Measurements from ENCODE around the gene KIF2C. TPM values are rescaled to one million over a fixed set of nuclear protein-coding genes. Genes with fewer than 3 reads are reported as not detected.

Gene KIF2C
- total RNA-seq, 3 donors from 2014 or later, result 2.7 to 15.0 (median 4.1) TPM

GRCh38 chr1:44705470-44705869, 34.2 kb upstream of the KIF2C start:
- no peaks in the 10 kb centered on the region for H3K36me3 ChIP-seq (ENCODE audit: low read depth)
- no peak for TF ChIP-seq CTCF (IDR thresholded peaks at IDR 0.05)
- H3K4me1 ChIP-seq (ENCODE audit: low read depth), result no peaks in the 10 kb centered on the region
- ATAC-seq, result no peak
- DNase-seq, result no peak
- H3K4me3 ChIP-seq, result no peak overlapping the region
- no peaks in the 10 kb centered on the region for H3K9me3 ChIP-seq
- intact Hi-C loops (cut with DNase I, micrococcal nuclease), result no loop called here

DNA sequence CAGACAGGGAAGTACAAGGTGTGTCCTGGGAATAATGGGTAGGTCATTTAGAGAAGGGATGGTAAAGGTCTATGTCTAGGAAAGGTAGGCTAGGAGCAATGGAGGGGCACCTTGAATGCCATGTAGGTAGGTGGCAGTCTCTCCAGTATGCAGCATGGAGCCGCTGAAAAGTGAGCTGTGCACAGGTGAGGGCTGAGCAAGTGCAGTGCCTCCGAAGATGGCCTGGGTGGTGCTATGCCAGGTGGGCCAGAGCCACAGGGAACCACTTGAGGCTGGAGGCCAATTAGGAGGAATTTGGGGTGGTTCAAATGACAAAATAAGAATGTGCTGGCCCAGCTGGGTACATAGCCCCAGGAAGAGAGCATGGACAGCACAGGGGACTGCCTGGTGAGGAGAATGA, 33.7 kb upstream of the KIF2C start:
- intact Hi-C loops (cut with DNase I, micrococcal nuclease), result no loop called here
- H3K36me3 ChIP-seq (ENCODE audit: low read depth), result no peaks in the 10 kb centered on the region
- no peaks in the 10 kb centered on the region for H3K9me3 ChIP-seq
- DNase-seq (no peak), ATAC-seq (no peak)
- H3K4me3 ChIP-seq, result no peak overlapping the region
- no peak for TF ChIP-seq CTCF (IDR thresholded peaks at IDR 0.05)
- H3K4me1 ChIP-seq (ENCODE audit: low read depth), result no peaks in the 10 kb centered on the region

- H3K36me3 ChIP-seq (ENCODE audit: low read depth), result no peaks in the 10 kb centered on the region
- no peak for TF ChIP-seq CTCF (IDR thresholded peaks at IDR 0.05)
- H3K4me1 ChIP-seq (ENCODE audit: low read depth), result no peaks in the 10 kb centered on the region
- no peak for DNase-seq
- no peaks in the 10 kb centered on the region for H3K9me3 ChIP-seq
- peak; percentile 20 for ATAC-seq
- H3K4me3 ChIP-seq, result no peak overlapping the region
- intact Hi-C loops (cut with DNase I, micrococcal nuclease), result no loop called here
Observed at GRCh38 chr1:44707112-44707881, 32.3 kb upstream of the KIF2C start.

GRCh38 chr1:44707959-44708831, 31.4 kb upstream of the KIF2C start:
- ATAC-seq (peak; percentile 92), DNase-seq (peak in 1 of 3 donors; percentile 49)
- Histone ChIP-seq H3K36me3 (ENCODE audit: low read depth) (no peaks in the 10 kb centered on the region), H3K9me3 (no peaks in the 10 kb centered on the region), H3K4me1 (ENCODE audit: low read depth) (no peaks in the 10 kb centered on the region), H3K4me3 (no peak overlapping the region)
- intact Hi-C loops (cut with DNase I, micrococcal nuclease), result no loop called here
- TF ChIP-seq CTCF (IDR thresholded peaks at IDR 0.05), result peak; percentile 59

- intact Hi-C loops (cut with DNase I, micrococcal nuclease), result no loop called here
- ATAC-seq (peak; percentile 81), DNase-seq (no peak)
- Histone ChIP-seq H3K4me1 (ENCODE audit: low read depth) (no peaks in the 10 kb centered on the region), H3K9me3 (no peaks in the 10 kb centered on the region), H3K4me3 (no peak overlapping the region), H3K36me3 (ENCODE audit: low read depth) (no peaks in the 10 kb centered on the region)
- no peak for TF ChIP-seq CTCF (IDR thresholded peaks at IDR 0.05)
Observed at GRCh38 chr1:44713321-44713781, 26.3 kb upstream of the KIF2C start.
